Measurements from ENCODE around the gene RAD51AP1.
A peak's percentile ranks its signal among the peaks of the same experiment; 100 is the strongest.

Gene RAD51AP1

GRCh38 chr12:4603421-4603820 lies 64.7 kb downstream of the RAD51AP1 start:
- no peak for DNase-seq (ENCODE audit: low read depth)
- Histone ChIP-seq H3K9ac (ENCODE audit: low read length) (no peak overlapping the region), H3K27me3 (replicated peaks; ENCODE audit: control insufficient read depth, insufficient read depth, low read length) (peaks cover 15% of the 10 kb centered on the region), H3K36me3 (ENCODE audit: control insufficient read depth, insufficient read depth, low read length, severe bottlenecking) (no peaks in the 10 kb centered on the region), H3K4me1 (ENCODE audit: control insufficient read depth, insufficient read depth, low read length) (peaks cover 4% of the 10 kb centered on the region), H3K4me3 (ENCODE audit: low read length) (no peak overlapping the region), H3K9me3 (ENCODE audit: control insufficient read depth, low read length) (no peaks in the 10 kb centered on the region)

- Histone ChIP-seq H3K4me1 (ENCODE audit: control insufficient read depth, insufficient read depth, low read length) (peaks cover 4% of the 10 kb centered on the region), H3K36me3 (ENCODE audit: control insufficient read depth, insufficient read depth, low read length, severe bottlenecking) (no peaks in the 10 kb centered on the region), H3K4me3 (ENCODE audit: low read length) (no peak overlapping the region), H3K9ac (ENCODE audit: low read length) (no peak overlapping the region), H3K9me3 (ENCODE audit: control insufficient read depth, low read length) (no peaks in the 10 kb centered on the region), H3K27me3 (replicated peaks; ENCODE audit: control insufficient read depth, insufficient read depth, low read length) (peaks cover 15% of the 10 kb centered on the region)
- no peak for DNase-seq (ENCODE audit: low read depth)
Observed at GRCh38 chr12:4603946-4604345, 65.3 kb downstream of the RAD51AP1 start.

GRCh38 chr12:4604684-4605193 lies 66.0 kb downstream of the RAD51AP1 start:
- peak overlapping the region; percentile 90 for H3K9ac ChIP-seq (ENCODE audit: low read length)
- DNase-seq (ENCODE audit: low read depth) = peak; percentile 96
- peaks cover 4% of the 10 kb centered on the region for H3K4me1 ChIP-seq (ENCODE audit: control insufficient read depth, insufficient read depth, low read length)
- H3K27me3 ChIP-seq (replicated peaks; ENCODE audit: control insufficient read depth, insufficient read depth, low read length) = peaks cover 15% of the 10 kb centered on the region
- H3K9me3 ChIP-seq (ENCODE audit: control insufficient read depth, low read length) = no peaks in the 10 kb centered on the region
- H3K4me3 ChIP-seq (ENCODE audit: low read length) = peak overlapping the region; percentile 99
- no peaks in the 10 kb centered on the region for H3K36me3 ChIP-seq (ENCODE audit: control insufficient read depth, insufficient read depth, low read length, severe bottlenecking)

DNA sequence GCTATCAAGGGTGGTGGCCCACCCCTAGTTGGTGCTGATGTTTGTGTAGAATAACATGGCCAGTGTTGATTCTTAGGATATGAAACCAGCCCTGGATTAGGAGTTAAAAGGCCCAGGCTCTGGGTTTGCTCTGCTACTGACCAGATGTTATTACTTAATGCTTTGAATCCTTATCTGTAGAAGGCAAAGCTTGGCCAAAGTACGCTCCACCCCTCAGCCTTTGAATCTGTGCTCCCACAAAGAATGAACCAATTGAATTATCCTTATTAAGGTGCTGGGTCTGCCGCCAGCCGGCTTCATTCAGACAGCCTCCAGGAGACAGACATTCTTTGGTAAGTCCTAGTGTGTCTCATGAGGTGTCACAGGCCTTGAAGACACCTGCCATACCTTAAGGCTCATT lies 68.4 kb downstream of the RAD51AP1 start:
- H3K4me3 ChIP-seq (ENCODE audit: low read length) = no peak overlapping the region
- no peaks in the 10 kb centered on the region for H3K9me3 ChIP-seq (ENCODE audit: control insufficient read depth, low read length)
- H3K36me3 ChIP-seq (ENCODE audit: control insufficient read depth, insufficient read depth, low read length, severe bottlenecking) = no peaks in the 10 kb centered on the region
- no peak for DNase-seq (ENCODE audit: low read depth)
- H3K9ac ChIP-seq (ENCODE audit: low read length) = no peak overlapping the region
- peaks cover 4% of the 10 kb centered on the region for H3K4me1 ChIP-seq (ENCODE audit: control insufficient read depth, insufficient read depth, low read length)
- peaks cover 11% of the 10 kb centered on the region for H3K27me3 ChIP-seq (replicated peaks; ENCODE audit: control insufficient read depth, insufficient read depth, low read length)

- Histone ChIP-seq H3K27me3 (replicated peaks; ENCODE audit: control insufficient read depth, insufficient read depth, low read length) (no peaks in the 10 kb centered on the region), H3K4me3 (ENCODE audit: low read length) (no peak overlapping the region), H3K9me3 (ENCODE audit: control insufficient read depth, low read length) (no peaks in the 10 kb centered on the region), H3K9ac (ENCODE audit: low read length) (no peak overlapping the region), H3K36me3 (ENCODE audit: control insufficient read depth, insufficient read depth, low read length, severe bottlenecking) (peaks cover 16% of the 10 kb centered on the region), H3K4me1 (ENCODE audit: control insufficient read depth, insufficient read depth, low read length) (peaks cover 4% of the 10 kb centered on the region)
- no peak for DNase-seq (ENCODE audit: low read depth)
Observed at GRCh38 chr12:4609071-4609470, 70.4 kb downstream of the RAD51AP1 start.
